KMS-11 (cell line): ENCODE measurements around the gene NFIL3.
A peak's percentile ranks its signal among the peaks of the same experiment; 100 is the strongest.

ENCODE experiments used
- H2AFZ ChIP-seq: fragments of 200-600 bp; sonication (generic); 2 replicates; pipeline ENCODE4 v1.6.1; 2016; ENCODE audit warnings: antibody characterized with exemption, mixed run types, low read depth
- H3K27ac ChIP-seq: fragments of 200-600 bp; sonication (generic); 2 replicates; pipeline ENCODE4 v1.6.1; 2016; ENCODE audit warnings: mild to moderate bottlenecking, mixed run types
- H3K27me3 ChIP-seq: fragments of 200-600 bp; sonication (generic); 2 replicates; pipeline ENCODE4 v1.6.1; 2017; ENCODE audit warnings: mild to moderate bottlenecking, low read depth, mixed run types, moderate library complexity; ENCODE audit not compliant: insufficient read depth
- H3K36me3 ChIP-seq: fragments of 200-600 bp; sonication (generic); 2 replicates; pipeline ENCODE4 v1.6.1; 2017; ENCODE audit warnings: mild to moderate bottlenecking, mixed run types; ENCODE audit not compliant: insufficient read depth
- H3K4me1 ChIP-seq: fragments of 200-600 bp; sonication (generic); 2 replicates; pipeline ENCODE4 v1.6.1; 2016; ENCODE audit warnings: mild to moderate bottlenecking, low read depth, mixed run types; ENCODE audit not compliant: poor library complexity, severe bottlenecking
- H3K4me2 ChIP-seq: fragments of 200-600 bp; sonication (generic); 2 replicates; pipeline ENCODE4 v1.7.0; 2016; ENCODE audit warnings: mild to moderate bottlenecking, mixed run types
- H3K4me3 ChIP-seq: fragments of 200-600 bp; sonication (generic); IDR thresholded peaks from 2 replicates; pipeline ENCODE4 v1.6.1; 2017; ENCODE audit warnings: low read depth, low read length, mixed read lengths; ENCODE audit not compliant: insufficient read depth
- H3K79me2 ChIP-seq: fragments of 200-600 bp; sonication (generic); 2 replicates; pipeline ENCODE4 v1.6.1; 2016; ENCODE audit warnings: low read depth, mixed run types; ENCODE audit not compliant: insufficient read depth
- H3K9ac ChIP-seq: fragments of 200-600 bp; sonication (generic); 2 replicates; pipeline ENCODE4 v1.6.1; 2016; ENCODE audit warnings: mild to moderate bottlenecking, mixed run types
- H4K20me1 ChIP-seq: fragments of 200-600 bp; sonication (generic); 2 replicates; pipeline ENCODE4 v1.6.1; 2016; ENCODE audit warnings: mild to moderate bottlenecking, mixed run types; ENCODE audit not compliant: insufficient read depth
- TF ChIP-seq, protein P1 (sequence below): fragments of 200-600 bp; sonication (generic); conservative IDR thresholded peaks from 2 replicates; pipeline ENCODE4 v1.6.1; 2017; ENCODE audit warnings: low read depth, mild to moderate bottlenecking, antibody characterized with exemption, low read length, moderate library complexity, mixed read lengths

The NFIL3 gene

DNA sequence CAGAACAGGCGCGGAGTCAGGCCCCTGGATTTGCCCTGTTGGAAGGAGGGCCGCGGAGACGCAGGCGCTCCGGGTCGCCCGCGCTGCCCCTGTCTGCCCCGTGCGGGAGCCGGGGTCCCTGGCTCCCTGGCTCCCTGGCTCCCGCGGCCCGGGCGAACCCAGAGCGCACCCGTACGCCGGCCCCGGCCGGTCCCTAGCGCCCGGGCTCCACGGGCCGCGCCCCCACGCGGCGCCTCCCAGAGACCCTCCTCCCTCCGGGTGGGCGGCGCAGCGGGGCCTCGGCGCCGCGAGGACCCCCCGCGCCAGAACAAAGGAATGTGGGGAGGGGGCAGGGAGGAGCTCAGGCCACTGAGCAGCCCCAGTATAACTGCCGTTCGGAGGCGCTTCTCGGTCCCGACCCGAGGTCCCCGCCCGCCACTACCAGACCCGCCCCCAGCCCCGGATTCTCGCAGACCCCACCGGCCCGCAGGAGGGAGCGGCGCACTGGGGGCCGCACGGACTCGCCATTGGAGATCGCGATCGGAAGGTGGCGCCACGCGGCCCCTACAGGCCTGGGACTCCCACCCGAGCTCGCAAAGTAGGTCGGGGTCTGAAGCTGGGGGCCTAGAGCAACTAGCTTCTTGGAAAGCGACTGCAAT, 2.4 kb downstream of the NFIL3 start:
- H3K4me1 ChIP-seq = peaks cover 69% of the 10 kb centered on the region
- H3K4me3 ChIP-seq = peak overlapping the region; percentile 4
- peak overlapping the region; percentile 80; the same call in 1 of the 2 replicates for H3K9ac ChIP-seq
- peaks cover 28% of the 10 kb centered on the region for H4K20me1 ChIP-seq
- H3K36me3 ChIP-seq = no peaks in the 10 kb centered on the region
- H2AFZ ChIP-seq = no peak overlapping the region
- H3K79me2 ChIP-seq = peaks cover 82% of the 10 kb centered on the region
- TF ChIP-seq, protein P1, sequence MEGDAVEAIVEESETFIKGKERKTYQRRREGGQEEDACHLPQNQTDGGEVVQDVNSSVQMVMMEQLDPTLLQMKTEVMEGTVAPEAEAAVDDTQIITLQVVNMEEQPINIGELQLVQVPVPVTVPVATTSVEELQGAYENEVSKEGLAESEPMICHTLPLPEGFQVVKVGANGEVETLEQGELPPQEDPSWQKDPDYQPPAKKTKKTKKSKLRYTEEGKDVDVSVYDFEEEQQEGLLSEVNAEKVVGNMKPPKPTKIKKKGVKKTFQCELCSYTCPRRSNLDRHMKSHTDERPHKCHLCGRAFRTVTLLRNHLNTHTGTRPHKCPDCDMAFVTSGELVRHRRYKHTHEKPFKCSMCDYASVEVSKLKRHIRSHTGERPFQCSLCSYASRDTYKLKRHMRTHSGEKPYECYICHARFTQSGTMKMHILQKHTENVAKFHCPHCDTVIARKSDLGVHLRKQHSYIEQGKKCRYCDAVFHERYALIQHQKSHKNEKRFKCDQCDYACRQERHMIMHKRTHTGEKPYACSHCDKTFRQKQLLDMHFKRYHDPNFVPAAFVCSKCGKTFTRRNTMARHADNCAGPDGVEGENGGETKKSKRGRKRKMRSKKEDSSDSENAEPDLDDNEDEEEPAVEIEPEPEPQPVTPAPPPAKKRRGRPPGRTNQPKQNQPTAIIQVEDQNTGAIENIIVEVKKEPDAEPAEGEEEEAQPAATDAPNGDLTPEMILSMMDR = no peak
- H3K27ac ChIP-seq = peak overlapping the region; percentile 74; the same call in 1 of the 2 replicates
- H3K4me2 ChIP-seq = peak overlapping the region; percentile 95
- H3K27me3 ChIP-seq = no peaks in the 10 kb centered on the region

DNA sequence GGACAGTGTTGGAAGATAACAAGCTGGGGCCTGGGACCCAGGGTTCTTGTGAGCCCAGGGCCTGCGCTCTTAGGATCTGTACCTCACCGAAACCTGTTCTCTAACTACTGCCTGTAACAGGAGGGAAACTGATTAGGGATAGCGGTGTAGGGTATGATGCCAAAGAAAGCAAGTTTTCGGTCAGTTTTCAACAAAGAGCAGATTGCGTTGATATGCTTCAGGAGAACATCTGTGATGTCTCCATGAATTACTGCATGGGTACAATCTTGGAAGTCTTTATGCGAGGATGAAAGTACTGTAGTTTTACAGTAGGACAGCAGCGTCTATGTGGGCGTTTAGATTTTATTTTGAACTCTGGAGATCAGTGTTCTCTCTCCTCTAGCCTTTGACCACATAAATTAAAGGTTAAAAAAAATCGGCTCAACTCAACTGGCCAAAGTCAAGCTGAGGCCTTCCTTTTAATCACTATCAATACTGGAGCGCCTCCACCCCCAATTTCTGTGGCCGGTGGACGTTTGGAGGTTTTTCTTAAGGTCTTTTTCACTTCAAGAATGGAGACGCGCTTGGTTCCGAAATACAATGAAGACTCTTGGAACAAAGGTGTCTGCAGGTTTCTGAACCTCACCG, 3.0 kb downstream of the NFIL3 start:
- H3K27ac ChIP-seq = peak overlapping the region; percentile 78
- no peaks in the 10 kb centered on the region for H3K36me3 ChIP-seq
- H3K79me2 ChIP-seq = peaks cover 86% of the 10 kb centered on the region
- H3K4me3 ChIP-seq = peak overlapping the region; percentile 4
- H3K4me2 ChIP-seq = peak overlapping the region; percentile 92
- H3K9ac ChIP-seq = peak overlapping the region; percentile 44; the same call in 1 of the 2 replicates
- H3K4me1 ChIP-seq = peaks cover 69% of the 10 kb centered on the region
- H4K20me1 ChIP-seq = peaks cover 34% of the 10 kb centered on the region
- H3K27me3 ChIP-seq = no peaks in the 10 kb centered on the region
- no peak overlapping the region for H2AFZ ChIP-seq
- TF ChIP-seq, protein P1 = no peak

DNA sequence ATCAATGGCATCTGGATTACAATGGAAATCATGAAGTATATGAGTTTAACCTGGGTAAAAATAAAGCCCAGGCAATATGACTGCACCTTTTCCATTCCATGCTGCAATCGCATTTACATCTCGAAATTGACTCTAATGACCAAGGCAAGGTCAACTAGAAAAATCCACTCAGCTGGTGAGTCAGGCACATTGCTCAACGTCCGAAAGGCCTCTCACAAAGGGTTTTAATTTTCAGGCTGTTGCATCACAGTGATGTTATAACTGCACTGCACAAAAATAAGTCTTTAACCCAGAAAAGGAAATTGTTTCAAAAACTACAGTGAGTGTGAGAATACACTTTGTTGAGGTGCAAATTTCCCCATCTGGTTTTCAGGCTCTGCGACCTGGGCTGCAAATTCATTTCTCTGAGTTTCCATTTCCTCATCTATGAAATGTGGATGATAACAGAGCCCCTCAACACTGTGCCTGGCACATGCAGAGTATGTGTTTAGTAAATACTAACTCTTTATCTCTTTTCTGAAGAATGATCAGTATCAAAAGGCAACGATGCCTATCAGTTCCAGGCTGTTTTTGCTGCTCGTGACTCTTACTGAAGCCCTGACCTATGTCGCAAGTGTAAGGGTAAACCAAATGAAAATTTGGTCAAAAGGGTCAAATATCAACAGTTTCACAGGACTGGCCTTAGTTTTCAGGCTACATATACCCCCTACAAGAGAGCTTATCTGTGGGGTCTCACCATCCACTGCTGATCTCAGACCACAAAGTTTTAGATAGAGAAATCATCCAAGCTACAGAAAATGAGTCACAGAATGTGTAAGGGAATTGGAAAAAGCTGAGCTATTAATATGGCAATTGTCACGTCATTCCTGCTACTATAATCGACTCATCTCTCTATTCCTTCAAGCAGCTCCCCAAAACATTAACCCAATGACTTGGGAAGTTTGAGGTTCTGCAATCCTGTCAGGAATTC, 4.1 kb downstream of the NFIL3 start:
- Histone ChIP-seq H3K79me2 (peaks cover 86% of the 10 kb centered on the region), H3K9ac (peak overlapping the region; percentile 44), H3K4me2 (peak overlapping the region; percentile 92), H4K20me1 (peaks cover 37% of the 10 kb centered on the region), H3K27me3 (no peaks in the 10 kb centered on the region), H2AFZ (no peak overlapping the region), H3K36me3 (no peaks in the 10 kb centered on the region), H3K4me1 (peaks cover 61% of the 10 kb centered on the region), H3K4me3 (no peak overlapping the region), H3K27ac (peak overlapping the region; percentile 78)
- TF ChIP-seq, protein P1 = no peak

DNA sequence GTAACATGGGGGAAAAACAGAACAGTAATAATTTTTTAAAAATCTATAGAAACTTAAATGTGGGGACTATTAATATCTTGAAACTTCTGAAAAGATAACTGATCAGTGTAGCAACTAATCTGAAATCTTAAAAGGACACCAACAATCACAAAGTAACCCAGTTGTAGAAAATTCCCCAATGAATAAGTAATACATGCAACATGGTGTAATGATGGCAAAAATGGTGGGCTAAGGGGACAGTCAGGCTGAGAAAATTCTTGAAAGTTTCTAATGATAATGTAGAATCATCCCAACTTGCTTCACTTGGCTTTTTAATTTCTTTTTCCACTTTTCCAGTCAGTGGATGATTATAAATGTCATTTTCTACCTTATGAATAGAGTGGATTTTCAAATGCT, 5.4 kb downstream of the NFIL3 start:
- TF ChIP-seq, protein P1 = no peak
- no peaks in the 10 kb centered on the region for H3K36me3 ChIP-seq
- no peak overlapping the region for H2AFZ ChIP-seq
- peak overlapping the region; percentile 44; the same call in 1 of the 2 replicates for H3K9ac ChIP-seq
- peak overlapping the region; percentile 92 for H3K4me2 ChIP-seq
- peaks cover 37% of the 10 kb centered on the region for H4K20me1 ChIP-seq
- H3K4me3 ChIP-seq = no peak overlapping the region
- H3K4me1 ChIP-seq = peaks cover 74% of the 10 kb centered on the region
- H3K27ac ChIP-seq = peak overlapping the region; percentile 78
- H3K79me2 ChIP-seq = peaks cover 99% of the 10 kb centered on the region
- H3K27me3 ChIP-seq = no peaks in the 10 kb centered on the region
